HG02943 (cell line): ENCODE results near the gene FUT7.
"Not testable (repeated sequence)": the region's sequence is repeated elsewhere in the genome, so short reads cannot be mapped to it uniquely, and the experiment has no call there.

ENCODE experiments used
- ATAC-seq: cut with Tn5 transposase; IDR thresholded peaks from one replicate; pipeline ENCODE4 v1.9.1; 2021; ENCODE audit warnings: mild to moderate bottlenecking, low read depth, moderate library complexity; ENCODE audit not compliant: unreplicated experiment

FUT7 gene

GRCh38 chr9:137034039-137034708, 2.3 kb upstream of the FUT7 start:
- ATAC-seq = no peak

GRCh38 chr9:137033481-137033880, 1.6 kb upstream of the FUT7 start:
- ATAC-seq = not testable (repeated sequence)

- no peak for ATAC-seq
Observed at GRCh38 chr9:137032858-137033257, 970 bp upstream of the FUT7 start.

DNA sequence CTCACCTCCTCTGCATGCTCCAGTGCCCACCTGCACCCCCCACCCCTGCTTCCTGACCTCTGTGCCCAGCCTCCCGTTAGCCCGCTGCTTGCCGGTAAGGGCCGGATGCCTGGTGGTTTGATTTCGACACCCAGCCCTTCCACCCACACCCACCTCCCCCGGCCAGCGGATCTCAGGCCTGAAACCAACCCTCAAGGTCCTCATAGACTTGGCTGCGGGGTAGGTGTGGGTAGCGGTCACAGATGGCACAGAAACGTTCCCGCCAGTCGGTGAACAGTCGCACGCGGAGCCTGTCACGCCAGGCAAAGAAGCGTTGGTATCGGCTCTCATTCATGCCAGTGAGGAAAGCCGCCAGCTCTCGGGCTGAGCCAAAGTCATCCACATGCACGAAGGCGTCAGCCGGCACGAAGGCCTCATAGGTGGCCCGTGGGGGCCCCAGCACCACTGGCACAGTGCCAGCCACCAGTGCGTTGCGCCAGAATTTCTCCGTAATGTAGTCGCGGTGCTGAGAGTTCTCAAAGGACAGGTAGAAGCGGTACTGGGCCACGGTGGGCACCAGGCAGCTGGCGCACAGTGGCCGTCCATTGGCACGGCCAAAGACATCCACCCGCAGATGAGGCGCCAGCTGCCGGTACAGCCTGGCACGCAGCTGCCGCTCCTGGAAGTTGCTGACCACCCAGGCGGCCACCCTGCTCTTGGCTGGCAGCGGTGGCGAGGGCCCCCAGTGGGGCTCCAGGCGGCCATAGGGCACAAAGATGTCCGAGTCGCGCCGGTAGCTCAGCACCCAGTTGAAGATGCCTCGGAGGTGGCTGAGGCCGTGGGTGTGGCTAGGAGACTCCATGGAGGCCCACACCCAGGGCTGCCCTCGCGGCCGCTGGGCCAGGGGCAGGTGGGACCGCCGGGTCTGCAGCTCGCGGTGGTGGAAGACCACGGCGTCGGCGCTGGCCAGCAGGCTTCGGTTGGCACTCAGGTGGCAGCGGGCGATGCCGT, 1.1 kb downstream of the FUT7 start:
- no peak for ATAC-seq

DNA sequence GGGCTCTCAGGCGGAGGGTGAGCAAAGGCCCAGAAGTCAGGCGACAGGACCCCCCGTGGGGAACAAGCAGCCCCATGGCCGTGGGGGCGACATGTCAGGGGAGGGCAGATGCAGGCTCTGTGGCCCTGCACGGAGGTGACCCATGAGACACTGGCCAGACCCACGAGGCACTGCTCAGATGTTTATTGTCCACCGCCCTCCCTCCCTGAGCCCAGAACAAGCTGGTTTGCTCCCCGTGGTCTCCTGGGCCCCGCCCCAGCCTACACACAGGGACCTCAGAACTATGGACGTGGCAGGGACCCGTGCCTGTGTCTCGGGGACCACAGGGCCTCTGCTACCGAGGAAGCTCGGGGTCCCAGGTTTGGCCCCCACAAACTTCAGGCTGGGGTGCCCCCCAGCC, 1.9 kb downstream of the FUT7 start:
- ATAC-seq = no peak

- ATAC-seq = no peak
Observed at GRCh38 chr9:137029058-137029936, 2.6 kb downstream of the FUT7 start.

GRCh38 chr9:137028263-137029057, 3.4 kb downstream of the FUT7 start:
- no peak for ATAC-seq

- ATAC-seq = no peak
Observed at GRCh38 chr9:137027369-137028262, 4.3 kb downstream of the FUT7 start, which contains the start of gene ABCA2. ABCA2 (minus strand) TSS chr9:137028237; CDS start chr9:137028140, 97 bp downstream.

DNA sequence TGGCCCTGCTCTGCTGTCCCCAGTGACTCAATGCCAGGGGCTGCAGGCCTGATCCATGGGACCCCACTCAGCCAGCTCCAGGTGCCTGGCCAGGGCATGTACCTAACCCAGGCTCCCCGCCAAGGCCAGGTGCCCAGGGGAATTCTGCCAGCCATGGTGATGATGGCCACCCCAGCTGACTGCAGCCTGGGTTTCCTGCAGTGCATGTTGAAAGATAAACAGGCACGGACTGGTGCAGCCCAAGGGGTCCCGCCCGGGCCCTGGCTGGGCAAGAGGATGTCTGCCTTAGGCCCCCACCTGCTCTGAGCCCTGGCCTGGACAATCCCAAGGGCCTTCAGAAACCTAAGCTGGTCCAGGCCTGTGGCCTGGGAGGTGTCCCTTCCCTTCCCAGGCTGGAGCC, 5.1 kb downstream of the FUT7 start:
- no peak for ATAC-seq

- ATAC-seq = no peak
Observed at GRCh38 chr9:137026384-137026783, 5.5 kb downstream of the FUT7 start.

DNA sequence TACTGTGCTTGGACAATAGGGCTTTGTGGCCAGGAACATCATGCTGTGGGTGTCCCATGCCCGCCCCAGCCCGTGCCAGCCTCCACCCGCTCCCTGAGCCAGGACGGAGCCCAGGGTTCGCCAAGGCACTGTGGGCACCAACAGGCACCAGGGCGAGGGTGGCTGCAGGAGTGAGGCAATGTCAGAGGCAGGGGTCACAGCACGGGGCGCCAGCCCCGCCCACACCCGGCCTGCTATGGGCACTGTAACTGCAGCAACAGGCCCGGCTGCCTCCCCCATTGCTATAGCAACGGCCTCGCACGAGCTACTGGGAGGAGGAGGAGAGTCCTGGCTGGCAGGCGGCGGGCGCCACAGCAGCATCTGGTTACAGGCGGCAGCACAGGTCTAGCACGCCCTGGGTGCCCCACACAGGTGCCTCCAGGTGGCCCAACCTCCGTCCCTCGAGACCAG, 6.3 kb downstream of the FUT7 start:
- ATAC-seq = no peak

DNA sequence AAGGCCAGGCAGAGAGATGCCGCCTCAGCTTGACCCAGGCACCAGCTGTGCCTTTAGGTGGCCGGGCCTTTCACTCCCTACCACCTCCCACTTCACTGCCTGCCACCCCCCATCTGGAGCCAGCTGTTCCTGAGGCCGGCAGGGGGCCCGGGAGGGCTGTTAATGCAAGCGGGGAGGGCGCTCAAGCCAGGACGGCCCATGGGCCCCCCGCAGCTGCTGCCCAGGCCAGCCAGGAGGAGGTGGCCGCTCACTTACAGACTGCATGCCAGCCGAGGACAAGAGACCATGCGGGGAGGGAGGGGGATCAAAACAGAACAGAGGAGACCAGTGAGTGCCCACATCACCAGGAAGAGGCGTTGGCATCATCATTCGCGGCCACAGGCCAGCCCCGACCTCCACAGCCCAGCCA, 8.3 kb downstream of the FUT7 start:
- ATAC-seq = no peak

DNA sequence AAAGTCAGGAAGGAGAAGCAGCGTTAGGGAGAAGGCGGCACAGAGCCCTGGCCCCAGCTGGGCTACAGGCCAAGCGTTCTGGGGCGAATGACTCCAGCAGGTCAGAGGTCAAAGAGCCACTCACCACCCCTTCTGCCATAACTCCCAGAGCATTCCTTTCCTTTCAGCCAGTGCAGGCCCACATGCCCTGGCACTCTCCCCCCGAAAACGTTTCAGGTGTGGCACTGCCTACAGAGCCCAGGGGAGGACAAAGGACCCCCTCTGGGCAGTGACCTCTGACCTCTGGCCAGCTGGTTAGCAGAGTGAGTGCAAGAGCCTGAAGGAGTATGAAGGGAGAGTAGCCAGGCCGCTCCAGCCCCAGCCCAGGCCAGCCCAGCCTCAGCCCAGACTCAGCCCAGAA, 8.7 kb downstream of the FUT7 start:
- no peak for ATAC-seq

- no peak for ATAC-seq
Observed at GRCh38 chr9:137022662-137023008, 9.3 kb downstream of the FUT7 start.

DNA sequence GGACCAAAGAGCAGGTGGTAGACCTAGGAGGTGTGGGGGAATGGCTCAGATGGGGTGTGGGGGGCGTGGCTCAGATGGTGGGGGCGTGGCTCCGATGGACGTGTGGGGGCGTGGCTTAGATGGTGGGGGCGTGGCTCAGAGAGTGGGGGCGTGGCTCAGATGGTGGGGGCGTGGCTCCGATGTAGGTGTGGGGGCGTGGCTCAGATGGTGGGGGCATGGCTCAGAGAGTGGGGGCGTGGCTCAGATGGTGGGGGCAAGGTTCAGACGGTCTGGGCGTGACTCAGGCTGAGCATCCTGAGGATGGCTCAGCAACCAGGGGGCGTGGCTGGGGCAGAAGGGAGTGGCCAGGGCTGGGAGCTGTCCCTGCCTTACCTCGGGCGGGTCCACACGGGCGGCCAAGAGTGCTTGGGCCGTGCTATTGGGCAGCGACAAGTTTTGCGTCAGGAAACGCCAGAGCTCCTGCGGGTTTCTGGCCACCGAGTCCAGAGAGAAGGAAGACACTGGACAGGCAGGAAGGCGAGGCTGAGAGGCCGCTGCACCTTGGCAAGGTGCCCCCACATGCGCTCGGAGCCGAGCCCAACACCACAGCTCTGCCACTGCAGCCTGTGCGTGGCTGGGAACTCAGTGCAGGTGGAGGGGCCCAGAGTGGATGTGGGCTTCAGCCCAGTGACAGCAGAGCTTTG, 9.8 kb downstream of the FUT7 start:
- ATAC-seq = no peak

- no peak for ATAC-seq
Observed at GRCh38 chr9:137021568-137021978, 10.3 kb downstream of the FUT7 start.

- ATAC-seq = no peak
Observed at GRCh38 chr9:137020771-137021567, 10.9 kb downstream of the FUT7 start.
